ENCODE measurements around the gene SYT10.

SYT10 gene, protein sequence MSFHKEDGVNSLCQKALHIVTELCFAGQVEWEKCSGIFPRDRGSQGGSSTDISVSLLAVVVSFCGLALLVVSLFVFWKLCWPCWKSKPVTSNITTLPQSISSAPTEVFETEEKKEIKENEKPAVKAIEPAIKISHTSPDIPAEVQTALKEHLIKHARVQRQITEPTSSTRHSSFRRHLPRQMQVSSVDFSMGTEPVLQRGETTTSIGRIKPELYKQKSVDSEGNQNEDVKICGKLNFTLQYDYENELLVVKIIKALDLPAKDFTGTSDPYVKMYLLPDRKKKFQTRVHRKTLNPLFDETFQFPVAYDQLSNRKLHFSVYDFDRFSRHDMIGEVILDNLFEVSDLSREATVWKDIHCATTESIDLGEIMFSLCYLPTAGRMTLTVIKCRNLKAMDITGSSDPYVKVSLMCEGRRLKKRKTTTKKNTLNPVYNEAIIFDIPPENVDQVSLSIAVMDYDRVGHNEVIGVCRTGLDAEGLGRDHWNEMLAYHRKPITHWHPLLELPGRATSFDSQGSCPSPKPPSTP

DNA sequence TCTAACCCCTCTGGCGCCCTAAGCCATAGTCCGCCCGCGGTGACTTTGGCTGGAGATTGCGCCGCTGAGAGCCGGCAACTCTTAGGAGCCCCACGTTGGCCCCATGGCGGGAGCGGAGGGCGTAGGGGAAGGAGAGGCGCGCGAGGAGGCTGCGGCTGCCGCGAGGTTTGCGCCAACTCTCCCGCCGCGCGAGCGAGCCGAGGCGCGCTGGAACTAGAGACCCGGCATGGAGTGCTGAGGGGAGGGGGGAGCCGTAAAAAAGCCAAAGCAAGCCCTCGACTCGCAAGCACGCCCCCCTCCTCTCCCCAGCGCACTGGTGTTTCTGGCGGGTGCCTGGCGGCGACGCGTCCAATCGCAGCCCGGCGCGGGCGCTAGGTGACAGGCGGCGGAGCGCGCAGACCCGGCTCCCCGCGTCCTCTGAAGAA lies at the start of gene SYT10:
SYT10 (minus strand) TSS at position 233 of the 425 bp plus-strand sequence. CDS start 297 bp downstream, outside the sequence.
- ChIA-PET POLR2A (no interaction called here), CTCF (no interaction called here)
- no peak for DNase-seq (ENCODE audit: low read depth, low spot score)
- TF ChIP-seq, protein P1, sequence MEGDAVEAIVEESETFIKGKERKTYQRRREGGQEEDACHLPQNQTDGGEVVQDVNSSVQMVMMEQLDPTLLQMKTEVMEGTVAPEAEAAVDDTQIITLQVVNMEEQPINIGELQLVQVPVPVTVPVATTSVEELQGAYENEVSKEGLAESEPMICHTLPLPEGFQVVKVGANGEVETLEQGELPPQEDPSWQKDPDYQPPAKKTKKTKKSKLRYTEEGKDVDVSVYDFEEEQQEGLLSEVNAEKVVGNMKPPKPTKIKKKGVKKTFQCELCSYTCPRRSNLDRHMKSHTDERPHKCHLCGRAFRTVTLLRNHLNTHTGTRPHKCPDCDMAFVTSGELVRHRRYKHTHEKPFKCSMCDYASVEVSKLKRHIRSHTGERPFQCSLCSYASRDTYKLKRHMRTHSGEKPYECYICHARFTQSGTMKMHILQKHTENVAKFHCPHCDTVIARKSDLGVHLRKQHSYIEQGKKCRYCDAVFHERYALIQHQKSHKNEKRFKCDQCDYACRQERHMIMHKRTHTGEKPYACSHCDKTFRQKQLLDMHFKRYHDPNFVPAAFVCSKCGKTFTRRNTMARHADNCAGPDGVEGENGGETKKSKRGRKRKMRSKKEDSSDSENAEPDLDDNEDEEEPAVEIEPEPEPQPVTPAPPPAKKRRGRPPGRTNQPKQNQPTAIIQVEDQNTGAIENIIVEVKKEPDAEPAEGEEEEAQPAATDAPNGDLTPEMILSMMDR (IDR thresholded peaks at IDR 0.05; ENCODE audit: insufficient read depth, low read length, missing control alignments), result no peak
- H3K4me3 ChIP-seq (ENCODE audit: low read depth, low read length), result peak within 1 kb of the TSS; percentile 58

DNA sequence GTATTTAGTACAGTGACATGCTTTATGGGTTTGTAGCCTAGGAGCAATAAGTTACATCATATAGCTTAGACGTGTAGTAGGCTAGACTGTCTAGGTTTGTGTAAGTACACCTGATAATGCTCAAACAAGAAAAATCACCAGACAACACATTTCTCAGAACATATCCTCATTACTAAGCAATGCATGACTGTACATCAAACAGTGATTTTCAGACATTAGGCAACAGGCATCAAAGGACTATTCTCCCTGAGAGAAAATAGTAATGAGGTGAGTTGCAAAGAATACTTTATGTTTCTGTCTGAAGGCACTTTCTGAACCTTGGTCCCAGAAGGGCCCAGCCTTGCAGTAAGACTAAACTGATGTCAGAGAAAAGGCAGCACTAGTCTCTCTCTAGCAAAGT lies 48.4 kb upstream of the SYT10 start:
- CTCF ChIA-PET, result no interaction called here
- no peak for DNase-seq (ENCODE audit: low read depth, low spot score)
- TF ChIP-seq, protein P1 (IDR thresholded peaks at IDR 0.05; ENCODE audit: insufficient read depth, low read length, missing control alignments), result no peak
- H3K4me3 ChIP-seq (ENCODE audit: low read depth, low read length), result no peak overlapping the region
- POLR2A ChIA-PET, result no interaction called here

DNA sequence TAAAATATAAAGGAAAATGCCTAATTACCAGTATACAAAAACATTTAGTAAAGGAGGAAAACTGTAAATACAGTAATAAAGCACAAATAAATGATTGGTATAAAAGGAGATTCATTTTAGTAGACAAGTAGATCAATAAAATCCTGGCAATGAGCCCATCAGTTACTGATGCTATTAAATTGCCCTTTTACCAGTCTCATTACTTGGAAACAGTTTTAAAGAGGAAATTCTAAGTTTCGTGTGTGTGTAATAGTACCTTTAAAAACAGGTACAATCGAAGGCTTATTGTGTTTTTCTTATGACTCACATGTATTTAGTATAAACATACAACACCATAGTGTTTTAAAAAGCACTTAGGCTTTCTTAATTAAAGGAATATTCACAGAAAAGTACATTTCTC lies 46.4 kb upstream of the SYT10 start:
- TF ChIP-seq, protein P1 (IDR thresholded peaks at IDR 0.05; ENCODE audit: insufficient read depth, low read length, missing control alignments), result no peak
- POLR2A ChIA-PET, result no interaction called here
- CTCF ChIA-PET, result no interaction called here
- no peak for DNase-seq (ENCODE audit: low read depth, low spot score)
- H3K4me3 ChIP-seq (ENCODE audit: low read depth, low read length), result no peak overlapping the region

DNA sequence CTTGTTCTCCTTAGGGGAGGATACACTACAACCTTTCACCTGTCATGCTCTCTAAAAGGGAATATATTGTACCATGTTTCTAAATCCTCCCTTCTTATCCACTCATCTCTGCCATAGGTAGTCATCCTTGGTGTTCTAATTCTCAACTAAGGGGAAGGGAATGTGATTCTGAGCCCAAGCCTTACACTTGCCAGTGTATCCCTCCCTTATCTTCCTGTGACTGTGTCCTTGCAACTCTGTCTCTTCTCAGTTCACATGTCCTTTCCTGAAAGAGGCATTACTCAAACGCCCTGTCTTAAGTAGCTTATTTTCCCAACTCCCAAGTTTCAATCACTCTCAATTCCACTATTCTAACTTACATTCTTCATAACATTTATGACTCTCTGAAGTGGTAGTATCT lies 44.5 kb upstream of the SYT10 start:
- ChIA-PET POLR2A (no interaction called here), CTCF (no interaction called here)
- H3K4me3 ChIP-seq (ENCODE audit: low read depth, low read length), result no peak overlapping the region
- TF ChIP-seq, protein P1 (IDR thresholded peaks at IDR 0.05; ENCODE audit: insufficient read depth, low read length, missing control alignments), result no peak
- DNase-seq (ENCODE audit: low read depth, low spot score), result no peak

DNA sequence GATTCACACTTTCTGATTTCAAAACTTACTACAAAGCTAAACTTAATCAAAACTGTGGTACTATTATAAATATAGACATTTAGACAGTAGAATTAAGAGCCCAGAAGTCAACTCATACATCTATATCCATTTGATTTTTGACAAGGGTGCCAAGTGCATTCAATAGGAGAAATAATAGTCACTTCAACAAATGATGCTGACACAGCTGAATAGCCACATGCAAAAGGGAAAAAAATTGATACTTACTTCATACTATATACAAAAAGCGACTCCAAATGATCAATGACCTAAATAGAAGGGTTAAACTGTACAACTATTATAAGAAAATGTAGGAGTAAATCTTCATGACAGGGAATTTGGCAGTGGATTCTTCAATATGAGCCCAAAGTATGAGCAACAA lies 40.7 kb upstream of the SYT10 start:
- DNase-seq (ENCODE audit: low read depth, low spot score), result no peak
- no peak overlapping the region for H3K4me3 ChIP-seq (ENCODE audit: low read depth, low read length)
- ChIA-PET POLR2A (no interaction called here), CTCF (no interaction called here)
- TF ChIP-seq, protein P1 (IDR thresholded peaks at IDR 0.05; ENCODE audit: insufficient read depth, low read length, missing control alignments), result no peak

DNA sequence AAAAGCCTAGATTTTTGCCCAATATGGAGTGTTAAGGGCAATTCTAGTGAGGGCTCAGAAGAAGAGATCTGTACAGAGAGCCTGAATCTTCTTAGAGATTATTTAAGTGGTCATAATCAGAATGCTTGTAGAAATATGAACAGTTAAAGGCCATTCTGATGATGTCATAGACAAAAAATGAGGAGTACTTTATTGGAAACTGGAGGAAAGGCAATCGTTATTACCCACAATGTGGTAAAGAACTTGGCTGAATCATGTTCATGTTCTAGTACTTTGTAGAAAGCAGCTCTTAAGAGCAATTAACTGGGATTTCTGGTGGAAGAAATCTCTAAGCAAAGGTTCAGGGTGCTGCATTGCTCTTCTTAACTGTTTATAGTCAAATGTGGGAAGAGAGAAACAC lies 36.4 kb upstream of the SYT10 start:
- DNase-seq (ENCODE audit: low read depth, low spot score), result no peak
- H3K4me3 ChIP-seq (ENCODE audit: low read depth, low read length), result no peak overlapping the region
- TF ChIP-seq, protein P1 (IDR thresholded peaks at IDR 0.05; ENCODE audit: insufficient read depth, low read length, missing control alignments), result no peak
- POLR2A ChIA-PET, result no interaction called here
- CTCF ChIA-PET, result no interaction called here

Data from AG04449 (cell line).